Transverse colon (tissue), 4 donors: ENCODE results near the gene PKP3.

Source experiments
- CTCF ChIP-seq, 5 experiments: fragments of 200-600 bp in 3 of 5; fragments of 450-650 bp in 2 of 5; sonication (generic) in 3 of 5; IDR thresholded peaks; 1 replicate in 2 of 5; 2 replicates in 3 of 5; pipeline ENCODE4 v1.5.1; 2016 to 2017; ENCODE audit warnings: antibody characterized with exemption in 5 of 5, inconsistent platforms in 3 of 5, mild to moderate bottlenecking in 2 of 5, moderate library complexity in 1 of 5
- EP300 ChIP-seq: sonication (generic); formaldehyde crosslinking; IDR thresholded peaks from one replicate; pipeline ENCODE4 v1.6.1; 2017; ENCODE audit warnings: antibody characterized with exemption, low read depth
- POLR2A ChIP-seq: fragments of 450-650 bp; IDR thresholded peaks from one replicate; pipeline ENCODE4 v1.6.1; 2016; ENCODE audit warnings: antibody characterized with exemption, mild to moderate bottlenecking, moderate library complexity
- POLR2AphosphoS5 ChIP-seq, 3 donors: sonication (generic); formaldehyde crosslinking; IDR thresholded peaks; one replicate each; pipeline ENCODE4 v1.6.1; 2016; ENCODE audit warnings: antibody characterized with exemption in 3 of 3

DNA sequence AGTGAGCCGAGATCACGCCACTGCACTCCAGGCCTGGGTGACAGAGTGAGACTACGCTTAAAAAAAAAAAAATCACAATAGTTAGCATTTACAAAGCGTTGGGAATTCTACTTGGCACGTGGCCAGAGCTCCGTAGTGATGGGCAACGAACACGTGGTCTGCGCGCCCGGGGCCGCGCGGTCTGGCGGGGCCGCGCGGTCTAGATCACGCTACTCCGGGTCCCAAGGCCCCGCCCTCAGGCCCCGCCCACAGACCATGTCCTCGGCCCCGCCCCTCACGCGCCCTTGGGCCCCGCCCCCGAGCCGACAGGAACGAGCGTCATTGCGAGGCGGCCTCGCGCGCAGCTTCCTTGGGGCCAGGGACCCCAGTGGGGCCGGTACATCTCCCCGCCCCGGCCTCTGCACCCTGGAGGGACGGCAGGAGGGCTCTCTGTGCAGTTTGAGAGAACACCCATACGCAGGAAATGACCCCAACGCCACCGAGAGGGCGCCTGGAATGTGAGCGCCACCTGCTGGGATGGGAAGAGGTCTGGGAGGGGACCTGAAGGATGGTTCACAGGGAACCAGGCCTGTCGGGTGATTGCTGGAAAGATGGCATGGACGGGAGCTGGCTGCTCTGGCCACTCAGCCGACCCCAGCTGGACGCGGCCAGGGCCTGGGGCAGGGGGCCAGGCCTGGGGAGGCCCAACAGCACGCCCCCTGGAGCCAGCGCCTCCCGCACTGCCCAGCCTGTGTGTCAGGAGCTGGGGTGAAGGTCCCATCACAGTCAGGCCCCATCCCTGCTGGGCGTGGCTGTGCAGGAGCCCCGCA is 54.1 kb downstream of the PKP3 start:
- TF ChIP-seq CTCF (IDR thresholded peaks at IDR 0.05) (peak; percentile 76 to 98 (median 86)), POLR2AphosphoS5 (IDR thresholded peaks at IDR 0.05) (peak; percentile 89 to 93 (median 92)), POLR2A (peak; percentile 76), EP300 (peak; percentile 7)
